NCI-H1694 (cell line): ENCODE data around the gene EFCAB6.

Source experiments
- DNase-seq: peaks from one replicate; lab custom pipeline; 2025; lab: John Stamatoyannopoulos, UW

Gene EFCAB6

GRCh38 chr22:43529934-43530333, 282.2 kb downstream of the EFCAB6 start:
- no peak for DNase-seq

GRCh38 chr22:43529461-43529860, 282.6 kb downstream of the EFCAB6 start:
- DNase-seq: no peak

GRCh38 chr22:43528601-43529360, 283.3 kb downstream of the EFCAB6 start:
- DNase-seq: no peak

- no peak for DNase-seq
Measured at GRCh38 chr22:43526946-43527345, 285.2 kb downstream of the EFCAB6 start.

- no peak for DNase-seq
Measured at GRCh38 chr22:43526117-43526655, 285.9 kb downstream of the EFCAB6 start.

GRCh38 chr22:43521716-43522115, 290.4 kb downstream of the EFCAB6 start:
- no peak for DNase-seq

- DNase-seq: no peak
Measured at GRCh38 chr22:43520632-43521039, 291.5 kb downstream of the EFCAB6 start.

GRCh38 chr22:43516996-43517635, 295.0 kb downstream of the EFCAB6 start:
- no peak for DNase-seq

- DNase-seq: no peak
Measured at GRCh38 chr22:43516386-43516785, 295.7 kb downstream of the EFCAB6 start.

GRCh38 chr22:43515902-43516301, 296.2 kb downstream of the EFCAB6 start:
- no peak for DNase-seq

GRCh38 chr22:43515411-43515810, 296.7 kb downstream of the EFCAB6 start:
- no peak for DNase-seq

- no peak for DNase-seq
Measured at GRCh38 chr22:43514476-43515157, 297.5 kb downstream of the EFCAB6 start.

- no peak for DNase-seq
Measured at GRCh38 chr22:43512279-43512678, 299.8 kb downstream of the EFCAB6 start.

GRCh38 chr22:43511276-43511910, 300.7 kb downstream of the EFCAB6 start:
- no peak for DNase-seq

GRCh38 chr22:43510281-43511070, 301.6 kb downstream of the EFCAB6 start:
- DNase-seq: no peak

- no peak for DNase-seq
Measured at GRCh38 chr22:43509337-43509736, 302.8 kb downstream of the EFCAB6 start.

GRCh38 chr22:43508489-43508888, 303.6 kb downstream of the EFCAB6 start:
- DNase-seq: no peak

GRCh38 chr22:43507235-43507634, 304.9 kb downstream of the EFCAB6 start:
- no peak for DNase-seq

- no peak for DNase-seq
Measured at GRCh38 chr22:43506487-43506886, 305.6 kb downstream of the EFCAB6 start.

GRCh38 chr22:43505896-43506295, 306.2 kb downstream of the EFCAB6 start:
- no peak for DNase-seq

GRCh38 chr22:43505423-43505822, 306.7 kb downstream of the EFCAB6 start:
- no peak for DNase-seq
